Left ventricle myocardium inferior (tissue), 1 donor: ENCODE measurements around the gene SLIT3. TPM values are rescaled to one million over a fixed set of nuclear protein-coding genes. Genes with fewer than 3 reads are reported as not detected.
A peak's percentile ranks its signal among the peaks of the same experiment; 100 is the strongest.

Source experiments
- DNase-seq: peaks from one replicate; pipeline ENCODE4 v3.0.0-alpha.2; 2020
- H3K27ac ChIP-seq: fragments of 200-600 bp; replicated peaks from 2 replicates; pipeline ENCODE4 v1.8.0; 2021
- H3K27me3 ChIP-seq: fragments of 200-600 bp; 2 replicates; pipeline ENCODE4 v1.8.0; 2021; ENCODE audit warnings: low read depth
- H3K36me3 ChIP-seq: fragments of 200-600 bp; 2 replicates; pipeline ENCODE4 v1.8.0; 2021
- H3K4me1 ChIP-seq: fragments of 200-600 bp; 2 replicates; pipeline ENCODE4 v1.8.0; 2021
- H3K4me3 ChIP-seq: fragments of 200-600 bp; 2 replicates; pipeline ENCODE4 v1.8.0; 2021; ENCODE audit warnings: mild to moderate bottlenecking, moderate library complexity
- H3K9me3 ChIP-seq: fragments of 200-600 bp; replicated peaks from 2 replicates; pipeline ENCODE4 v1.8.0; 2021
- intact Hi-C: fragments of 100-400 bp; cut with micrococcal nuclease; formaldehyde crosslinking; loops from one replicate; pipeline ENCODE4 v1.11.0; 2022
- total RNA-seq: library from RNA; stranded (reverse); fragmentation: NEBNext Ultra II Directional; extraction: Animal tissue kit (Norgen Biotek cat#: 25700); gene quantifications from one replicate; pipeline ENCODE4 v1.2.1, GENCODE V29; 2021
- TF ChIP-seq, protein P1 (sequence below): fragments of 200-600 bp; IDR thresholded peaks from 2 replicates; pipeline ENCODE4 v1.8.0; 2021; ENCODE audit warnings: antibody characterized with exemption, mild to moderate bottlenecking, borderline replicate concordance
- donor health status: DM: no; HTN: yes; CAD: no; lungs with severe emphysema.

The SLIT3 gene
- total RNA-seq, 1 donor from 2014 or later: 22.7 TPM

GRCh38 chr5:168809218-168809617 is 491.7 kb downstream of the SLIT3 start:
- peaks cover 24% of the 10 kb centered on the region for H3K4me1 ChIP-seq
- H3K9me3 ChIP-seq: no peaks in the 10 kb centered on the region
- H3K27me3 ChIP-seq: no peaks in the 10 kb centered on the region
- TF ChIP-seq, protein P1, sequence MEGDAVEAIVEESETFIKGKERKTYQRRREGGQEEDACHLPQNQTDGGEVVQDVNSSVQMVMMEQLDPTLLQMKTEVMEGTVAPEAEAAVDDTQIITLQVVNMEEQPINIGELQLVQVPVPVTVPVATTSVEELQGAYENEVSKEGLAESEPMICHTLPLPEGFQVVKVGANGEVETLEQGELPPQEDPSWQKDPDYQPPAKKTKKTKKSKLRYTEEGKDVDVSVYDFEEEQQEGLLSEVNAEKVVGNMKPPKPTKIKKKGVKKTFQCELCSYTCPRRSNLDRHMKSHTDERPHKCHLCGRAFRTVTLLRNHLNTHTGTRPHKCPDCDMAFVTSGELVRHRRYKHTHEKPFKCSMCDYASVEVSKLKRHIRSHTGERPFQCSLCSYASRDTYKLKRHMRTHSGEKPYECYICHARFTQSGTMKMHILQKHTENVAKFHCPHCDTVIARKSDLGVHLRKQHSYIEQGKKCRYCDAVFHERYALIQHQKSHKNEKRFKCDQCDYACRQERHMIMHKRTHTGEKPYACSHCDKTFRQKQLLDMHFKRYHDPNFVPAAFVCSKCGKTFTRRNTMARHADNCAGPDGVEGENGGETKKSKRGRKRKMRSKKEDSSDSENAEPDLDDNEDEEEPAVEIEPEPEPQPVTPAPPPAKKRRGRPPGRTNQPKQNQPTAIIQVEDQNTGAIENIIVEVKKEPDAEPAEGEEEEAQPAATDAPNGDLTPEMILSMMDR: no peak
- peak; percentile 29 for DNase-seq
- no peak overlapping the region for H3K4me3 ChIP-seq
- H3K27ac ChIP-seq: no peak overlapping the region
- intact Hi-C loops: no loop called here
- no peaks in the 10 kb centered on the region for H3K36me3 ChIP-seq

GRCh38 chr5:168808051-168808616 is 492.8 kb downstream of the SLIT3 start:
- intact Hi-C loops: no loop called here
- no peaks in the 10 kb centered on the region for H3K36me3 ChIP-seq
- DNase-seq: no peak

DNA sequence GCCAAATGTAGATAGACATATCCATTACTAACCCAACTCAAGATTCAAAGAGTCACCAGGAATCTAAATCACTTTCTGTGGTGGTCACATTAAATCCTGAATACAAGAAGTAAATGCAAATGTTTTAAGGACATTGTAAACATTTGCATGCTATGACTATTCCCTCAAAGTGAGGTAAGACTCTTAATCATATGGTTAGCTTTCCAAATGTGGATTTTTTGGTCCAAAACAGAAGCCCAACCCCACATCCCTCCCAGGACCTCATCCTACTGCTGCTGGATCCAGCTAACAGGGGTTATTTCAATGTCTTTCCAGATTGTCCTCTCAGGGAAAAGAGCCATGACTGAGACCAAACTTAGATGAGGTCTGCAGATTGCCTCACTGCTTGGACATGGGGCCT is 493.7 kb downstream of the SLIT3 start:
- no peak for DNase-seq
- Histone ChIP-seq H3K4me1 (peaks cover 13% of the 10 kb centered on the region), H3K27ac (no peak overlapping the region), H3K9me3 (no peaks in the 10 kb centered on the region), H3K36me3 (no peaks in the 10 kb centered on the region), H3K27me3 (no peaks in the 10 kb centered on the region), H3K4me3 (no peak overlapping the region)
- TF ChIP-seq, protein P1: no peak
- intact Hi-C loops: no loop called here

More at GRCh38 chr5:168808051-168808616, 492.8 kb downstream of the SLIT3 start:
- Histone ChIP-seq H3K27me3 (no peaks in the 10 kb centered on the region), H3K4me3 (no peak overlapping the region), H3K9me3 (no peaks in the 10 kb centered on the region), H3K4me1 (peaks cover 13% of the 10 kb centered on the region), H3K27ac (no peak overlapping the region)
- TF ChIP-seq, protein P1: no peak

DNA sequence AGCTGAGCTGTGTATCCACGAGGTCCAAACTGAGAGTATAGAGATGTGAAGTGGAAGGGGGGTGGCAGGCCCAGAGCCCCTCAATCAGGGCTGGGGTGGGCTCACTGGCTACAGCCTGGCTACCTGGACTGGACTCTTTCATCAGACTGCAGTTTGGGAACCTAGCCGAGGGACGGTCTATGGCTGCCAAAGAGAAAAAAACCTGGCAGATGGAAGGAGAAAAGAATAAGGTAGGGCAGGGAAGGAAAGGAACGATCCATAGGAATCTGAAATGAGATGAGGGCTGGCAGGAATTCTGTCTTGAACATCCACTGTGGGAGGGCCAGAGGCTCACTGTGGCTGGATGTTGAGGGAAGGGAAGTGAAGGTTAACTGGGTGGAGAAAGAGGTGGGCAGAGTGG is 497.4 kb downstream of the SLIT3 start:
- TF ChIP-seq, protein P1: no peak
- Histone ChIP-seq H3K36me3 (no peaks in the 10 kb centered on the region), H3K4me1 (no peaks in the 10 kb centered on the region), H3K9me3 (no peaks in the 10 kb centered on the region), H3K27me3 (peaks cover 7% of the 10 kb centered on the region), H3K4me3 (no peak overlapping the region), H3K27ac (no peak overlapping the region)
- DNase-seq: no peak
- intact Hi-C loops: no loop called here

- H3K9me3 ChIP-seq: no peaks in the 10 kb centered on the region
- no peaks in the 10 kb centered on the region for H3K4me1 ChIP-seq
- TF ChIP-seq, protein P1: no peak
- no peaks in the 10 kb centered on the region for H3K36me3 ChIP-seq
- no peak overlapping the region for H3K4me3 ChIP-seq
- intact Hi-C loops: no loop called here
- peaks cover 7% of the 10 kb centered on the region for H3K27me3 ChIP-seq
- no peak overlapping the region for H3K27ac ChIP-seq
- no peak for DNase-seq
Observed at GRCh38 chr5:168802337-168802736, 498.6 kb downstream of the SLIT3 start.

DNA sequence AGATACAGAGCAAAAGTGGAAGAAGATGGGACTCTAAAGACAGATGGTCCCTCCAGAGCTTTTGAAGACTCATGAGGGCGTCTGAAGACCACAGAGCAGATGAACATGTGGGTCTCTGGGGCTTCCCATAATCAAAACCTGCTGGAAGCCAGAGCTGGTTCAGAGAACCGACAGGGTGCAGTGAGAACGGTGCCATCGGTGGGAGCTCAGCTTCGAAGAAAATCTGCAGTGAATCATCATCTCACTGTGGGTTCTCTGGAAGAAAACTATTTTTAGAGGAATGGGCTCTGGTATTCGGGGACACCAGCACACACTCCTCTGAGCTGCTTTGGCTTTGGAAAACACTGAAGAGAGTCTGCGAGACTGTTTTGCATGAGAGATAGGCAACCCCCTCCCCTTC is 499.4 kb downstream of the SLIT3 start:
- no peaks in the 10 kb centered on the region for H3K4me1 ChIP-seq
- intact Hi-C loops: no loop called here
- DNase-seq: no peak
- TF ChIP-seq, protein P1: no peak
- no peak overlapping the region for H3K27ac ChIP-seq
- H3K27me3 ChIP-seq: peaks cover 7% of the 10 kb centered on the region
- no peak overlapping the region for H3K4me3 ChIP-seq
- H3K9me3 ChIP-seq: no peaks in the 10 kb centered on the region
- no peaks in the 10 kb centered on the region for H3K36me3 ChIP-seq
